ENCODE measurements around the gene WDR33.

Gene WDR33

GRCh38 chr2:127653421-127654083, 157.4 kb downstream of the WDR33 start:
- no peak for DNase-seq

DNA sequence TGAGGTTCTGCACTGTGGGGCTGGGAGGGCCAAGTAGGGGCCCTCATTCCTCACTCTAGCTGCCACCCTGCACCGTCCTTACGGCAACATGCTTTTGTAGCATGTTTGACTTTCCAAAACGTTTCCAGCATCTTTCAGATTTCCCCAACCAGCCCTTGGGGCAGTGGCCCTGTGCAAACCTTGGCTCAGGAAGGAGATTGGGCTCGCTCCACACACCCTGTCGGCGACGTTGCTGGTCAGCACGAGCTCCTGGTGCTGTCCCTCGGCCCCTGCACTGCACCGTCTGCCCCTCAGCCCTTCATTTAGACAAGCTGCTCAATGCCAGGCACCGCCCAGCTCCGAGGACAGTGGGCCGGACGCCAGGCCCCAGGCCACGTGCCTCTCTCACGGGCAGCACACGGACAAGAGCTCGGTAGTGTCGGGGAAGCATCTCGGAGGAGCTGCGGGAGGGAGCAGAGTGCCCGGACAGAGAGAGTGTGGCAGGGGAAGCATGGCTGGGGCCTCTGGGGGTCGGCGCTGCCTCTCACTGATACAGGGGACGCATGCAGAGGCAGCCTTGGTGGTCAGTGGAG, 158.1 kb downstream of the WDR33 start:
- DNase-seq: no peak

DNA sequence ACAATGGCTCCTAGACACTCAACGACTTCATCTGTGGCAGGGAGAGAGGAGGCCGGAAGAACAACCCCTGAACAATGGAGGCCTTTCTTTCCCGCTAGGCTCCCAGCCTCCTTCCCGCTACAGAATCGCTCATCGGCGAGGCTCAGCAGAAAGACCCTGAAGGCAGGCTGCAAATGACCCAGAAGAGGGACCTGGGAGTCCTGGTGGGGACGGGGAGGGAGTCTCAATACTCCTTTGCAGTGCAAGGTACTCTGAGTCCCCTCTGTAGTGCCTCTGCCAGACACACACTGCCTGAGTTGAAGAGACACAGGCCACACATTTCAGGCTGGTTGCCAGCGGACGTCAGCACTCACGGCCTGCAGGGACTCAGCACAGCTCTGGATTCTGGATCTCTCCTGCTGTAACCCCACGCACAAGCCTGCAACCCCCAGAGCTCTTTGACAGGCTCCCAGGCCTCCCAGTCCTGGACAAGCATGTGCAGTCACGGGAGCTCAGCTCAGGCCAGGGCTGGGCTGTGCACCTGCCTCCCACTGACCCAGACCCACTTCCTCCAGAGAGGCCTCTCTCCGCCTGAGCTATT, 158.9 kb downstream of the WDR33 start:
- DNase-seq: no peak

DNA sequence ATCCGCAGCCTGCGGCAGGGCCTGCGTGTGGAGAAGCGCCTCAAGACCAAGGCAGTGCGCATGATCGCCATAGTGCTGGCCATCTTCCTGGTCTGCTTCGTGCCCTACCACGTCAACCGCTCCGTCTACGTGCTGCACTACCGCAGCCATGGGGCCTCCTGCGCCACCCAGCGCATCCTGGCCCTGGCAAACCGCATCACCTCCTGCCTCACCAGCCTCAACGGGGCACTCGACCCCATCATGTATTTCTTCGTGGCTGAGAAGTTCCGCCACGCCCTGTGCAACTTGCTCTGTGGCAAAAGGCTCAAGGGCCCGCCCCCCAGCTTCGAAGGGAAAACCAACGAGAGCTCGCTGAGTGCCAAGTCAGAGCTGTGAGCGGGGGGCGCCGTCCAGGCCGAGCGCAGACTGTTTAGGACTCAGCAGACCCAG, 159.6 kb downstream of the WDR33 start:
- no peak for DNase-seq

Measured in fibroblast of skin of back (primary cell).